CD4-positive, alpha-beta T cell treated with Interleukin-17A for 4 hours (primary cell): ENCODE data around the gene DPP8.

Source experiments
- DNase-seq: peaks from one replicate; pipeline ENCODE4 v3.0.0-alpha.2; 2020; ENCODE audit warnings: mixed read lengths

DPP8 gene

DNA sequence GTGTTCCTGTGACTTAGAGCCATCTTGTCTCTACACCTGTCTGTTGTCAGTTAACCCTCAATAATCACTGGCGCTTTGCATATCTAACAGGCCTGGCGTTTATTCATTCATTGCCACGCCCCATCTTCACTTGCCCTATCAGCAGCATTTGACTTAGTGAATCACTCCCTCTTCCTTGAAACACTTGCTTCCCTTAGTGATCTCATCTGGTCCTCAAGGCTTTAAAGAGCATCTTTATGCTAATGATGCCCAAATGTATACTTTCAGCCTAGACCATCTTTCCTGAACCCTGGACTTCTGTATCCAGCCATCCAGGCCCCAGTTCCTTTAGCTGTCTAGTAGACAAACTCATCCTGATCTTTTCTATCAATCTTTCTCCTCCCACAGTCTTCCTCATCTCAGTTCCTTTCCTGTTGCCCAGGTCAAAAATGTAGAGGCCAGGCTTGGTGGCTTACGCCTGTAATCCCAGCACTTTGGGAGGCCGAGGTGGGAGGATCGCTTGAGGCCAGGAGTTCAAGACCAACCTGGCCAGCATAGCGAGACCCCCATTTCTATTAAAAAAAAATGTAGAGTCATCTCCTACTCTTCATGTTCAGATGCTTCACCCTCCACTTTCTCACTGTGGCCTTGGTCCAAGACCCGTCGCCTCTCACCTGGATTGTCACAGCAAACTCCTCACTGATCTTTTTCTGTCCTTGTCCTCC is 93.4 kb downstream of the DPP8 start:
- no peak for DNase-seq

- DNase-seq: no peak
Measured at GRCh38 chr15:65423150-65423975, 94.1 kb downstream of the DPP8 start.

DNA sequence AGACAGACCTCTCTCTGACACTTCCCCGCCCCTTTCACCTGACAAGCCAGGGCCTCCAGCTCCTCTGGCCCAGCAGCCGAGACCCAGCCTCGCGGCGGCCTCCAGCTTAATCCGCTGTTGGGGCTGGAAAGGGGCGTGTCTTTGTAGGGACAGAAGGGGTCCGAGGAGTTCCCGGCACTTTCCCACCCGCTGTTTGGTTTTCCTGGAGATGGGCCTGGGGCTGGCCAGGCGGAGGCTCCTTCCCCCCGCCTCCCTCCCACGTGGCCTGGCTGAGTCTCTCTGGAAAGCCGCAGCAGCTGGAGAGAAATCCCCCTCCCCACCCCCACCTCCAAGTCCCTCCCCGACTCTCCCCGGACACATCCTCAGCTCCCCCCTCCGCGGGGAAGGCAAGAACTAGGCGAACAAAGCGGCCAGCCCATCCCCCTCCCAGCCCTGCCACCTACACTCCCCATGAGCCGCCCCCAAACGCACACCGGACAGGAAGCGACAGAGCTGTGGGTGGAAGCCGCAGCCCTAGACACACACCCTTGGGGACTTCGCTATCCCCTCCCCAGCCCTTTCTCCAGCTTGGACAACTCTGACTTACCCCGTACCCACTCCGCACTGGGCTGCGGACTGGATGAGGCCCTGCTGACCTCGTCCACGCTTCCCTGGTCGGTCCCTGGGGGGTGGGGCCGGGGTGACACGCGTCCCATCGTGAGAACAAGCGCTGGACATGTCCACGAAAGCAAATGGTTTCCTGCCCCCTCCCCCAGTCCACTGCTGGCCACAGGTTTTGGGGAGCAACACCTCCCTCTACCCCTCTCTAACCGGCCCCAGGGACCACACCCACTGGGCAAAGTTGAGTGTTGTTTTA is 95.9 kb downstream of the DPP8 start:
- DNase-seq: no peak

GRCh38 chr15:65420975-65421359 is 96.5 kb downstream of the DPP8 start:
- DNase-seq: no peak

DNA sequence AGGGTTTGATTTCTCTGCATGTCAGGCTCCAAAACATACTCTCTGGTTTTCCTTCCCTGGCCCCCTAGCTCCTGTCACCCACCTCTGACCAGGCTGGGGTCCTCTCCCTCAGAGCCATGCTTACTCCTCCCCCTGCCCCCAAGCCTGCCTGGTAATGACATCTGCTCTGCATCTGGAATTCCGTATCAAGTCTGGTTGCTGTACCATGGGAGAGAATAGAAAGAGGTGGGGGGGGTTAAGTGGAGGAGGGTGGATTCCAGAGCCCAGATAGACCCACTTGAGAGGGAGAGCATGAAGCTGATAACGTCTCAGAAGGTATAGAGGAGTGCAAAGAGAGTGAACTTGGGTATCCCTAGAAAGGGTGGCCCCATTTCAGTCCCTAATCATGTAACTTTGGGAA is 98.9 kb downstream of the DPP8 start:
- DNase-seq: no peak

GRCh38 chr15:65416845-65417416 is 100.6 kb downstream of the DPP8 start:
- DNase-seq: no peak

DNA sequence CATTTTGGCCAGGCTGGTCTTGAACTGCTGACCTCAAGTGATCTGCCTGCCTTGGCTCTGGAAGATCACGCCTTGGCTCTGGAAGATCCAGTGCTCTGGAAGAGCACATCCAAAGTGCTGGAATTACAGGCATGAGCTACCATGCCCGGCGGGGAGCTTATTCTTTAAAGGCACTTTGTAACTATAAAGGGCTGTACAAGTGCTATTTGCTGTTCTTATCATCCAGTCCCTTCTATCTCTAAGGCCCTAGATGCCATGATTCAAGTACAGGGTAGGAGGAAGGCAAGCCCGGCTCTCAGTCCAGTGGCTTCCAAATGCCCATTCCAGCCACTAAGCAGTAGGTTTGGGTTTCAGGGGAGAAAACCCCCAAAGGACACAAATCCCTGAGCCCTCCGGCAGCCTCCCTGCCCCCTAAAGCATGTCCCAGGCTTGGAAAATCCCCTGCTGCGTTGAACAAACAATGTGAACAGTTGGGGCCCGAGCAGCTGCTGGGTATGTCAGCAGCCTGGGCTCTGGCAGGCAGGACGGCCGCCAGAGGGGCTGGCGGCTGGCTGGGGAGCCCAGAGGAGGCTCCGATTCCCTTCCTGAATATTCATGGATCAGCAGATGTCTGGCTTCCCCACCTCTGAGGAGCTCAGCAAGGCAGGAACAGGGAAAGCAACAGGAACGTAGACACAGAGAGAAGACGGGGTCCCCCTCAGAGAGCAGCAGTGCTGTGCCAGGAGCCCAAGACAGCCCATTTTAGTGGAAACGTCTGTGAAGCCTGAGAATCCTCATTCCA is 102.5 kb downstream of the DPP8 start:
- no peak for DNase-seq

DNA sequence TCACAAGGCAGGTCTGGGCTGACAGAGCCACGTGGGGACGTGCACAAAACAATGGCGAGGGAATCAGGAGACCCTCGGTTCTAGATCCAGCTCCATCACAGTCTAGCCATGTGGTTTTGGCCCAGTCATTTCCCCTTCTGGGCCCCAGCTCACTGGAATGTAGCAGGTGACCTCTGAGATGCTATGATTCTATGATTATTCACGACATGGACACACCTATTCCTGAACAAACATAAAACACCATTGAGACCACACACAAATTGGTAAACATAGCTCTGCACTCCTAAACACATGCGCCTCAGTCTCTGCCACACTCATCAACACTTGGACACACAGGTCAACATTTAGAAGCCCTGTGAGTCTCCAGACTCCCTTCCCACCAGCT is 103.7 kb downstream of the DPP8 start:
- DNase-seq: no peak

DNA sequence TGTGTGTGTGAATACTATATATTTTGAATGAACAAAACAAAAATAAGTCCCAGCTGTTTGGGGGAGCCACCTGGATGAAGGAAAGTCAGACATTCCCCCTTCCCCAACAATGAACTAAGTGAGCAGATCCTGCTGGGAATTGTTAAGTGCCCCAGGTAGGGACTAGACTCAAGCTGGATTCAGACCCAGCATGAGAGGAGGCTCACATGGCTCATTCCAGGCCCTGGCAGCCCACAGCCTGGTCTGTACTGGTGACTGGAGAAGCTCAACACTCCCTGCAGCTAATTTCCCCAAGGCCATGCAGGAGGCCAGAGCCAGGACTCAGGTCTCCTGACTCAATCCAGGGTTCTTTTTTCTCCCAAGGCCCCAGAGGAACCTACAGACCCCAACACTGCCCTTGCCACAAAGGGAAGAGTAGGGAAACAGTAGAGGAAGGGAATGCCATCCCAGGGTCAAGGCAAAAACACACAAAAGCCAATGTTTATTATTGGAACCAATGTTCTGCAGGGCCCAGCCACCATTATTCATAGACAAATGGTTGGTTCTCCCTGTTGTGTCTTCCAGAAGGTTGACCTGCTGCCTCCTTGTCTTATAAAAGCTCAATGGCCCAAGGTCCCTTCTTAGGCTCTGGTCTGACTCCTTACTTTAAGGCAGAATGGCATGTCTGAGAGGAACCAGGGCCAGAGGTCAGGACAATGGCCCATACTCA is 104.3 kb downstream of the DPP8 start:
- no peak for DNase-seq

GRCh38 chr15:65412556-65412955 is 104.9 kb downstream of the DPP8 start:
- DNase-seq: no peak

DNA sequence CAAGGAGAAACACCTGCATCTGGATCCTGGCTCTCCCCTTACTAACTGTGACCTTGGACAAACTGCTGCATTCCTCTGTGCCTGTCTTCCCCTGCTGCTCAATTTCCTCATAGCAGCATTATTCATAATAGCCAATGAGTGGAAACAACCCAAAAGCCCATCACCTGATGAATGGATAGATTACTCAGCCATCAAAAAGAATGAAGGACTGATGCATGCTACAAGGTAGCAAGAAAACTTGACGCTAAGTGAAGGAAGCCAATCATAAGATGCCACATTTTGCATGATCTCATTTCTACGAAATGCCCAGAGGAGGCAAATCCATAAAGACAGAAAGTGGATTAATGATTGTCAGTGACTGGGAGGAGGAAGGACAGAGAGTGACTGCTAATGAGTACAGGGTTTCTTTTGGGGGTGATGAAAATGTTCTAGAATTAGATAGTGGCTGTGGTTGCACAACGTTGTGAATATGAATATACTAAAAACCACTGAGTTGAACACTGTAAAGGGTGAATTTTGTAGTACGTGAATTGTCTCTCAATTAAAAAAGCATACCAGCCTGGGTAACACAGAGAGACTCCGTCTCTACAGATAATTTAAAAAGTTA is 105.9 kb downstream of the DPP8 start:
- no peak for DNase-seq

- DNase-seq: no peak
Measured at GRCh38 chr15:65410972-65411371, 106.5 kb downstream of the DPP8 start.

DNA sequence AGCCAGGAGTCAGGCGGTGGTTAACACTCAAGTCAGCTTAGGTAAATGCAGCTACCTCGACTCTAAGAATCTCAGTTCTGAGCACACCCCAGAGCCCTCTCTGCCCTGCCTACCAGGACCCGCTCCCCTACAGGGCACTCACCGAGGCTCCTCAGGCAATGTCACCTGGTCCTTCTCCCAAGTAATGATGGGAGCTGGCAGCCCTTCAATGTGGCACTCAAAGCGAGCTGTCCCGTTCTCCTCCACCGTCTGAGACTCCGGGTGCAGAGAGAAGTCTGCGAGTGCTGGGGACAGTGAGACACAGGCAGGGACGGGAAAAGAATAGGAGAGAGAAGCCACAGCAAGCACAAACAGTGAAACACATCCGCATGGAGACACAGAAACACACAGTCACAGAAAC is 107.5 kb downstream of the DPP8 start:
- no peak for DNase-seq

DNA sequence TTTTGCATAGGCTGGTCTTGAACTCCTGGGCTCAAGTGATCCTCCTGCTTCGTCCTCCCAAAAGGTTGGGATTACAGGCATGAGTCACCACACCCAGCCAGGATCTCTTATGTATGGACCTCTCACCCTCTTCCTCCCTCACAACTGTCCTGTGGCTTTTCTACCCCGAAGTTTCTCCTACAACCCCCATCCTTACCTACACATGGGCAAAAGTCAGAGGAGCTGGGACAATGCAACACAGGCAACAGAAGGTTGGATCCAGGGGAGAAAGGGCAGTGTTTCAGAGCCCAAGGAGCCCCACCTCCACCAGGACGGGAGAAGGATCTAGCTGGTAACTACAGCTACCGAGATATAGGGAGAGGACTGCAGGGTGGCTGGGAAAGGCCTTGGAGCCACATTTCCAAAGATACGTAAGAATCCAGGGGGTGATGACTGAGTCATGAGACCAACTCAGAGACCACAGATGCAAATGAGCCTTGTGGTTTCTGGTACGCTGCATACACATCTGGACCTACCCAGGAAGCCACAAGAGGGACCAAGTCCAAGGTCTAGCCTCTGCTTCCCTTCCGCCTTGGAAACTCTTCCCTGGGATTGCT is 108.4 kb downstream of the DPP8 start:
- DNase-seq: no peak

- no peak for DNase-seq
Measured at GRCh38 chr15:65408324-65409035, 109.0 kb downstream of the DPP8 start.

DNA sequence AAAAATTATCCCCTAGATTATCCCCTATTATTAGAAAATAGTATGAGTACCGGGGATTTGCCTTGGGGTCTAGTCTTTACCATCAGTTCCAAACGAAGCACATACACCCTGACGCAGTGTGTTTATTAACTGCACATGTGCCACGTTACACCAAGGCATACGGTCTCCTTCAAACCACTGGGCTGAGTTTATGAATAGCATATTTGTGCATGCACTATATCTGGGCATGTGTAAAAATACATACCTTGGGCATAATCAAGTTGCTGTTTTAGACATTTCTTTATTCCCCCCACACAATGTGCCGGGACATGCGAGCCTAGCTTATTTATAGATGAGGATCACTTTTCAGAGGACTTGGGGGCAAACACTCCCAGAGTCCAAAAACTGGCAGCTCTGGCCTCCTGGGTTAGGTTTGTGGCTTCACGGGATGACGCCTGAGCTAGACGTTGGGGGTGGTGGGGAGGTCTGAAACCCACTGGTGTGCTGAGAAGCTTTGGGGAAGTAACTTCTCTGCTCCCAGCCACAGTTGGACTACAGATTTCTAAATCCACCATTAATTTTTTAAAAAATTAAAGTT is 111.0 kb downstream of the DPP8 start:
- no peak for DNase-seq

DNA sequence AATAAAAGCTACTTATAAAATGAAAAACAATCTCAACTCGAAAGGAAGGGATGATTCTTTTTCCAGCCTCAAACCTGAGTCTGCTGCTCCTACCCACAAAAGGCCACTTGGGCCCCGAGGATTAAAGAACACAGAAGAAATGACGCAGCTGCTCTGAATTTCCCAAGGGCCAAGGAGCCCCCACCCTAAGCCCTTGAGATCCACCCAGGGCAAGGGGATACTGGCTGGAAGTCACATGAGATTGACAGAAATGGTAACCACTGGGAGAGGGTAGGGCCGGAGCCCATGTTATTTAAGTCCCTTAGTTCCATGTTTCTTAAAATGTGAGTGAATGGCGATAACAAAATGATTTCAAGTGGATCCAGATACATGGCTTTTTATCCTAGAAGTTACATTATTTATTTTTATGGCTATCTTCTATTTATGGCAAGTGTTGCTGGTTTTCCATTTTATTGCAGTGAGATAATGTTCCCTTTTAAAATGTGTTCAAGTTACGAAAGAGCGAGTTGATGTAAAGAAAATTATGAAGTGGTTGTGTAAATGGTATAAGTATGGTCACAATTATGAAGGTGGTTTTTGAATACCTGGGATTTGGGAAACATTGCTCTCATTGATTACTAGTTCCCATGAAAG is 111.6 kb downstream of the DPP8 start:
- DNase-seq: no peak

GRCh38 chr15:65404186-65404872 is 113.2 kb downstream of the DPP8 start:
- DNase-seq: no peak

GRCh38 chr15:65402961-65403360 is 114.5 kb downstream of the DPP8 start:
- DNase-seq: no peak
